Endodermal cell (in vitro differentiated cells): ENCODE data around the gene KDM8. TPM values are rescaled to one million over a fixed set of nuclear protein-coding genes. Genes with fewer than 3 reads are reported as not detected.
"Not testable (repeated sequence)": the region's sequence is repeated elsewhere in the genome, so short reads cannot be mapped to it uniquely, and the experiment has no call there.

Experiments used
- DNase-seq: peaks from one replicate; pipeline ENCODE4 v3.0.0-alpha.2; 2017
- H3K27ac ChIP-seq: 2 replicates; pipeline ENCODE4 v1.5.1; 2013; ENCODE audit warnings: mild to moderate bottlenecking, low read depth, low read length, moderate library complexity
- H3K27me3 ChIP-seq: 2 replicates; pipeline ENCODE4 v1.6.1; 2013; ENCODE audit warnings: mild to moderate bottlenecking, low read length, moderate library complexity; ENCODE audit not compliant: insufficient read depth, control insufficient read depth, poor library complexity, severe bottlenecking
- H3K36me3 ChIP-seq: 2 replicates; pipeline ENCODE4 v1.7.0; 2013; ENCODE audit warnings: mild to moderate bottlenecking, low read length, moderate library complexity; ENCODE audit not compliant: control insufficient read depth, insufficient read depth
- H3K4me1 ChIP-seq: one replicate; pipeline ENCODE4 v1.7.0; 2013; ENCODE audit warnings: low read length; ENCODE audit not compliant: control insufficient read depth, insufficient read depth
- H3K4me3 ChIP-seq: 2 replicates; pipeline ENCODE4 v1.5.1; 2013; ENCODE audit warnings: mild to moderate bottlenecking, low read length, moderate library complexity
- H3K9ac ChIP-seq: 2 replicates; pipeline ENCODE4 v1.6.1; 2013; ENCODE audit warnings: mild to moderate bottlenecking, low read length, moderate library complexity; ENCODE audit not compliant: poor library complexity, severe bottlenecking; ENCODE audit errors: extremely low read depth
- H3K9me3 ChIP-seq: 2 replicates; pipeline ENCODE4 v1.6.1; 2013; ENCODE audit warnings: mild to moderate bottlenecking, low read length, moderate library complexity; ENCODE audit not compliant: control insufficient read depth
- H3K27ac Mint-ChIP-seq: 2 replicates; pipeline ENCODE4 v1.8.0; 2020; ENCODE audit warnings: mixed read lengths
- H3K27me3 Mint-ChIP-seq: 2 replicates; pipeline ENCODE4 v1.8.0; 2021; ENCODE audit warnings: mild to moderate bottlenecking, mixed read lengths; ENCODE audit not compliant: insufficient read depth
- H3K36me3 Mint-ChIP-seq: 2 replicates; pipeline ENCODE4 v1.8.0; 2020; ENCODE audit warnings: low read depth, mixed read lengths
- H3K4me1 Mint-ChIP-seq: 2 replicates; pipeline ENCODE4 v1.8.0; 2020; ENCODE audit warnings: mixed read lengths
- H3K4me3 Mint-ChIP-seq: 2 replicates; pipeline ENCODE4 v1.8.0; 2020; ENCODE audit warnings: mild to moderate bottlenecking, moderate library complexity, mixed read lengths
- H3K9me3 Mint-ChIP-seq: 2 replicates; pipeline ENCODE4 v1.8.0; 2020; ENCODE audit warnings: mild to moderate bottlenecking, mixed read lengths
- CTCF ChIP-seq: fragments of 200-600 bp; sonication (generic); conservative IDR thresholded peaks from 2 replicates; pipeline ENCODE4 v1.5.0; 2021; ENCODE audit warnings: antibody characterized with exemption, mild to moderate bottlenecking
- WGBS, 2 experiments: methylation state at CpG; one replicate each; pipeline versions ENCODE4 v1.1.5 to v1.1.7; 2013; ENCODE audit warnings: missing lambda C conversion rate in 2 of 2, mixed read lengths in 1 of 2; ENCODE audit not compliant: insufficient coverage in 1 of 2, insufficient read length in 1 of 2; 5-methylcytosine and 5-hydroxymethylcytosine counted together
- total RNA-seq, 2 donors: library from RNA; stranded (reverse); fragmentation: NEBNext Ultra II Directional in 1 of 2; extraction: Animal tissue kit (Norgen Biotek cat#: 25700) in 1 of 2; gene quantifications; 2 replicates in 1 of 2; 3 replicates in 1 of 2; pipeline ENCODE4 v1.2.1, GENCODE V29; 2021

KDM8 gene
- total RNA-seq, 2 donors from 2014 or later = 11.0 to 12.1 TPM

GRCh38 chr16:27199736-27200135, 3.6 kb upstream of the KDM8 start:
- H3K27me3 Mint-ChIP-seq = peaks cover 7% of the 10 kb centered on the region
- no peak for TF ChIP-seq CTCF
- whole genome bisulfite sequencing, 2 experiments = 80 to 100% methylated on average over 1 of the region's 1 CpG
- H3K27ac ChIP-seq = no peak overlapping the region
- peaks cover 43% of the 10 kb centered on the region for H3K4me1 Mint-ChIP-seq
- no peaks in the 10 kb centered on the region for H3K27me3 ChIP-seq
- no peaks in the 10 kb centered on the region for H3K9me3 ChIP-seq
- H3K4me3 ChIP-seq = no peak overlapping the region
- no peaks in the 10 kb centered on the region for H3K36me3 Mint-ChIP-seq
- H3K4me1 ChIP-seq = peaks cover 12% of the 10 kb centered on the region
- no peaks in the 10 kb centered on the region for H3K36me3 ChIP-seq
- no peak overlapping the region for H3K9ac ChIP-seq
- peaks cover 29% of the 10 kb centered on the region for H3K9me3 Mint-ChIP-seq
- no peak overlapping the region for H3K4me3 Mint-ChIP-seq
- no peak overlapping the region for H3K27ac Mint-ChIP-seq
- no peak for DNase-seq

- Mint-ChIP-seq H3K9me3 (peaks cover 24% of the 10 kb centered on the region), H3K4me1 (peaks cover 49% of the 10 kb centered on the region)
- H3K4me1 ChIP-seq = peaks cover 15% of the 10 kb centered on the region
- not testable (repeated sequence) for H3K27me3 Mint-ChIP-seq, H3K9me3 ChIP-seq, H3K27me3 ChIP-seq, H3K4me3 Mint-ChIP-seq, H3K27ac Mint-ChIP-seq, H3K36me3 ChIP-seq, H3K36me3 Mint-ChIP-seq, H3K4me3 ChIP-seq, DNase-seq, H3K27ac ChIP-seq, H3K9ac ChIP-seq
- 100% methylated on average over 1 of the region's 3 CpGs; no CpG with 5 or more reads in 1 of the 2 experiments for WGBS, 2 experiments
Observed at GRCh38 chr16:27200914-27201313, 2.4 kb upstream of the KDM8 start.

- H3K9ac ChIP-seq = peak overlapping the region; percentile 87
- Mint-ChIP-seq H3K36me3 (no peaks in the 10 kb centered on the region), H3K4me1 (peaks cover 40% of the 10 kb centered on the region), H3K27ac (peak overlapping the region; percentile 100), H3K27me3 (no peaks in the 10 kb centered on the region), H3K9me3 (peaks cover 24% of the 10 kb centered on the region), H3K4me3 (peak overlapping the region; percentile 89)
- DNase-seq = peak; percentile 97
- no peaks in the 10 kb centered on the region for H3K9me3 ChIP-seq
- TF ChIP-seq CTCF = no peak
- H3K4me1 ChIP-seq = peaks cover 11% of the 10 kb centered on the region
- H3K36me3 ChIP-seq = no peaks in the 10 kb centered on the region
- 28 to 32% methylated on average over 8 to 19 of the region's 19 CpGs for WGBS, 2 experiments
- H3K4me3 ChIP-seq = peak overlapping the region; percentile 91
- H3K27me3 ChIP-seq = no peaks in the 10 kb centered on the region
- H3K27ac ChIP-seq = peak overlapping the region; percentile 91
Observed at GRCh38 chr16:27202923-27203506, 311 bp upstream of the KDM8 start.
